Fibroblast of villous mesenchyme (primary cell): Measurements from ENCODE around the gene RAB8B. TPM values are rescaled to one million over a fixed set of nuclear protein-coding genes. Genes with fewer than 3 reads are reported as not detected.

ENCODE experiments used
- DNase-seq: peaks from one replicate; pipeline ENCODE4 v3.0.0-alpha.2; 2010; ENCODE audit warnings: low read depth
- H3K4me3 ChIP-seq: 2 replicates; pipeline ENCODE4 v1.5.1; 2011; ENCODE audit warnings: low read depth, mild to moderate bottlenecking, low read length
- CTCF ChIP-seq: IDR thresholded peaks from 2 replicates; pipeline ENCODE4 v1.5.1; 2012; ENCODE audit warnings: low read depth, mild to moderate bottlenecking, low read length; ENCODE audit not compliant: insufficient read depth
- total RNA-seq: library from RNA; depleted of rRNA; stranded (reverse); fragments of >200 nt; gene quantifications from 2 replicates; pipeline ENCODE4 v1.2.3, GENCODE V29; 2012

The RAB8B gene
- total RNA-seq, 1 donor, result 97.2 TPM

GRCh38 chr15:63296195-63296594 is 106.8 kb downstream of the RAB8B start:
- TF ChIP-seq CTCF, result no peak
- no peak for DNase-seq
- no peak overlapping the region for H3K4me3 ChIP-seq

- DNase-seq, result no peak
- H3K4me3 ChIP-seq, result no peak overlapping the region
- no peak for TF ChIP-seq CTCF
These were observed 110.7 kb downstream of the RAB8B start for GRCh38 chr15:63299943-63300575.

GRCh38 chr15:63301088-63301487 is 111.7 kb downstream of the RAB8B start:
- H3K4me3 ChIP-seq, result no peak overlapping the region
- no peak for TF ChIP-seq CTCF
- DNase-seq, result no peak

- TF ChIP-seq CTCF, result no peak
- no peak for DNase-seq
- H3K4me3 ChIP-seq, result no peak overlapping the region
These were observed 115.9 kb downstream of the RAB8B start for GRCh38 chr15:63305260-63305659.

- no peak overlapping the region for H3K4me3 ChIP-seq
- DNase-seq, result no peak
- no peak for TF ChIP-seq CTCF
These were observed 117.2 kb downstream of the RAB8B start for GRCh38 chr15:63306492-63307073.

GRCh38 chr15:63308491-63308890 is 119.1 kb downstream of the RAB8B start:
- H3K4me3 ChIP-seq, result no peak overlapping the region
- TF ChIP-seq CTCF, result no peak
- no peak for DNase-seq

GRCh38 chr15:63308947-63309346 is 119.5 kb downstream of the RAB8B start:
- no peak for TF ChIP-seq CTCF
- DNase-seq, result no peak
- no peak overlapping the region for H3K4me3 ChIP-seq
